ENCODE measurements around the gene TEDDM1. TPM values are rescaled to one million over a fixed set of nuclear protein-coding genes. Genes with fewer than 3 reads are reported as not detected.

Gene TEDDM1
- total RNA-seq, 6 experiments from 2014 or later, result not detected

DNA sequence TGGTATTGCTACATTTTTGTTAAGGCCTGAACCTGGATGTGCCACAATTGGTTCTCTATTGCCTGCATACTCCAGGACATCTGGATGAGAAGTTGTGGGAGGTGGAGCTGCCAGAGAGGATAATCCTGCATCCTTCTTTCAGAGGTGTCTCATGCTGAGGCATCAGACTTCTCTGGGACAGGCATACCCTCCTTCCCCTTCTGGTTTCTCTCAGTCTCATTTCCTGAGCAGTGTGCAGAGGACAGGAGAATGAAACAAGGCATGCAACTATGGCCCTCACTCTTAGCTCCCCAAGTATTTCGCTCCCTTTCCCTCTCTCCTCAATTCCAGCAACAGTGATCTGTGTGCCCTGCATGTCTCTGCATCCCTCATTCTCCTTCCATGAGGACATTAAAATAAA is 41.9 kb upstream of the TEDDM1 start:
- no peaks in the 10 kb centered on the region for H3K9me3 Mint-ChIP-seq
- no peak overlapping the region for H3K4me3 Mint-ChIP-seq
- H3K27me3 Mint-ChIP-seq (ENCODE audit: insufficient read depth), result peaks cover 2% of the 10 kb centered on the region
- no peak overlapping the region for H3K27ac Mint-ChIP-seq
- no peak for DNase-seq
- H3K4me1 Mint-ChIP-seq (ENCODE audit: low read depth), result no peaks in the 10 kb centered on the region
- TF ChIP-seq, protein P1, sequence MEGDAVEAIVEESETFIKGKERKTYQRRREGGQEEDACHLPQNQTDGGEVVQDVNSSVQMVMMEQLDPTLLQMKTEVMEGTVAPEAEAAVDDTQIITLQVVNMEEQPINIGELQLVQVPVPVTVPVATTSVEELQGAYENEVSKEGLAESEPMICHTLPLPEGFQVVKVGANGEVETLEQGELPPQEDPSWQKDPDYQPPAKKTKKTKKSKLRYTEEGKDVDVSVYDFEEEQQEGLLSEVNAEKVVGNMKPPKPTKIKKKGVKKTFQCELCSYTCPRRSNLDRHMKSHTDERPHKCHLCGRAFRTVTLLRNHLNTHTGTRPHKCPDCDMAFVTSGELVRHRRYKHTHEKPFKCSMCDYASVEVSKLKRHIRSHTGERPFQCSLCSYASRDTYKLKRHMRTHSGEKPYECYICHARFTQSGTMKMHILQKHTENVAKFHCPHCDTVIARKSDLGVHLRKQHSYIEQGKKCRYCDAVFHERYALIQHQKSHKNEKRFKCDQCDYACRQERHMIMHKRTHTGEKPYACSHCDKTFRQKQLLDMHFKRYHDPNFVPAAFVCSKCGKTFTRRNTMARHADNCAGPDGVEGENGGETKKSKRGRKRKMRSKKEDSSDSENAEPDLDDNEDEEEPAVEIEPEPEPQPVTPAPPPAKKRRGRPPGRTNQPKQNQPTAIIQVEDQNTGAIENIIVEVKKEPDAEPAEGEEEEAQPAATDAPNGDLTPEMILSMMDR (IDR thresholded peaks at IDR 0.05), result no peak
- no peaks in the 10 kb centered on the region for H3K36me3 Mint-ChIP-seq (ENCODE audit: low read depth)

DNA sequence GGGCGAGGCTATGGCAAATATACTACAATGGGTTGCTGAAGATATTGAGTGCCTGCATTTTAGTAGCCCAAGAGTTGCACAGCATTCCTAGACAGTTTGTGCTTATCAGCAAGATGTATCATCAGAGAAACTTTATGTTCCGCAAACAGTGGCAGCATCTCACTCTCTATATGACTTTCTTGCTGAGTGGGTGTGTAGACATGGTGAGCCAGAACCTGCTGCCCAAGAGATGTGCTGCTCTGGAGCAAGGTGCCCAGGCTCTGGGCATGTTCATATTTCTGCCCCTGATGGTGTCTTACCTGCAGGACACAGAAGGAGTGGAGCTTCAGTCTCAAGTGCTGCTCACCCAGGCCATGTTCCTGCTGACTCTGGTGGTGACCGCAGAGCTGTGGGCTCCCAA is 41.3 kb upstream of the TEDDM1 start:
- H3K27ac Mint-ChIP-seq, result no peak overlapping the region
- DNase-seq, result no peak
- peaks cover 3% of the 10 kb centered on the region for H3K27me3 Mint-ChIP-seq (ENCODE audit: insufficient read depth)
- TF ChIP-seq, protein P1 (IDR thresholded peaks at IDR 0.05), result no peak
- no peaks in the 10 kb centered on the region for H3K9me3 Mint-ChIP-seq
- H3K4me3 Mint-ChIP-seq, result no peak overlapping the region
- no peaks in the 10 kb centered on the region for H3K4me1 Mint-ChIP-seq (ENCODE audit: low read depth)
- no peaks in the 10 kb centered on the region for H3K36me3 Mint-ChIP-seq (ENCODE audit: low read depth)

DNA sequence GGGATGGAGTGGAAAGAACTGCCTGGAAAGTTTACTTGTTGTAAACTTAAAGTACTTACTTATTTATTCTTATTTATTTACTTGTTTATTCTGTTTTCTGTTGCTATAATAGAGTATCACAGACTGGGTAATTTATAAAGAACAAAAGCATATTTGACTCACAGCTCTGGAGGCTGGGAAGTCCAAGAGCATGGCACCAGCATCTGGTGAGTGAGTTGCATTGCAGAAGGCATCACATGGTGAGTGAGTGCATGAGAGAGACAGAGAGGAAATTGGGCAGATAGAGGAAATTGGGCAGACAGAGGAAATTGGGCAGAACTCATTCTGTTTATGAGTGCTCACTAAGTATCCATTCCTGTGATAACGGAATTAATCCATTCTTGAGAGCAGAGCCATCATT is 37.9 kb upstream of the TEDDM1 start:
- Mint-ChIP-seq H3K27ac (no peak overlapping the region), H3K9me3 (no peaks in the 10 kb centered on the region), H3K27me3 (ENCODE audit: insufficient read depth) (peaks cover 6% of the 10 kb centered on the region), H3K4me3 (no peak overlapping the region), H3K4me1 (ENCODE audit: low read depth) (no peaks in the 10 kb centered on the region), H3K36me3 (ENCODE audit: low read depth) (no peaks in the 10 kb centered on the region)
- TF ChIP-seq, protein P1 (IDR thresholded peaks at IDR 0.05), result no peak
- DNase-seq, result no peak

DNA sequence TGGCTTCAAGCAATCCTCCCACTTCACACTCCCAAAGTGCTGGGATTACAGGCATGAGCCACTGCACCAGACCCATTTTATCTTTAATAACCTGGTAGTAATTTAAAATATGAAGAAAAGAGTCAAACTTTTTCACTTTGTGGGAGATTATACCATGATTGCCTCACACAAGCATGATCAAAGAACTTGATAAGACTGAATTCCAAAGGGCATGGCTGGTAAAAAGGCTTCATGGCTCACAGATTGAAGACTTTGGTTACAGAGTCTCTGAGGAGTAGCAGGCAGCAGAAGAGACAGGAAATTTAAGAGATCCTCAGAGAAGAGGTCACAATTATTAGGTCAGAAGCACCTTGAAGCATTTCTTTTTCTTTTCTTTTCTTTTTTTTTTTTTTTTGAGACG is 33.1 kb upstream of the TEDDM1 start:
- H3K9me3 Mint-ChIP-seq, result no peaks in the 10 kb centered on the region

DNA sequence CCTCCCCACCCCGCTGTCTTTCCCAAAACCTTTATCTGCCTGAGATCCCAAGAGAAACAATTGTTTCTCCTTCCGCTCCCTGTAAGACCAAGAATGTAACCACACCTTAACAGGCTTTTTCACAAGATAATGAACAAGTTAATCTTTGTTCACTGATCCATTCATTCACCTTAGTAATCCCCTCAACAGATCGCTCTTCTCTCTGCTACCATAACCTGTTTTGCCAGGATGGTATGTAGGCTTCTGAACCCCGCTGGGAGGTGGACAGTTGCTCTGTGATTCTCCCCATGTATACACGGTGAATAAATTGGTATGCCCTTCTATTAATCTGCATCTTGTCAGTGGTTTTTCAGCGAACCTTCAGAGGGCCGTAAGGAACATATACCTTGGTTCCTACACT is 30.8 kb upstream of the TEDDM1 start:
- DNase-seq, result no peak
- TF ChIP-seq, protein P1 (IDR thresholded peaks at IDR 0.05), result no peak
- Mint-ChIP-seq H3K9me3 (no peaks in the 10 kb centered on the region), H3K27ac (no peak overlapping the region), H3K27me3 (ENCODE audit: insufficient read depth) (peaks cover 13% of the 10 kb centered on the region), H3K4me3 (no peak overlapping the region), H3K36me3 (ENCODE audit: low read depth) (no peaks in the 10 kb centered on the region), H3K4me1 (ENCODE audit: low read depth) (no peaks in the 10 kb centered on the region)

More for the DNA sequence above, 33.1 kb upstream of the TEDDM1 start:
- Mint-ChIP-seq H3K27me3 (ENCODE audit: insufficient read depth) (peaks cover 12% of the 10 kb centered on the region), H3K4me3 (no peak overlapping the region), H3K36me3 (ENCODE audit: low read depth) (no peaks in the 10 kb centered on the region), H3K27ac (no peak overlapping the region), H3K4me1 (ENCODE audit: low read depth) (no peaks in the 10 kb centered on the region)
- no peak for DNase-seq
- TF ChIP-seq, protein P1 (IDR thresholded peaks at IDR 0.05), result no peak

Data from HFFc6 (cell line).